Endothelial cell of hepatic sinusoid (primary cell): ENCODE data around the gene CEACAM6.

Experiments used
- in situ Hi-C: cut with HindIII; loops from 2 replicates; pipeline ENCODE4 v1.10.0; 2017; ENCODE audit warnings: low sequenced_read_pairs

CEACAM6 gene

DNA sequence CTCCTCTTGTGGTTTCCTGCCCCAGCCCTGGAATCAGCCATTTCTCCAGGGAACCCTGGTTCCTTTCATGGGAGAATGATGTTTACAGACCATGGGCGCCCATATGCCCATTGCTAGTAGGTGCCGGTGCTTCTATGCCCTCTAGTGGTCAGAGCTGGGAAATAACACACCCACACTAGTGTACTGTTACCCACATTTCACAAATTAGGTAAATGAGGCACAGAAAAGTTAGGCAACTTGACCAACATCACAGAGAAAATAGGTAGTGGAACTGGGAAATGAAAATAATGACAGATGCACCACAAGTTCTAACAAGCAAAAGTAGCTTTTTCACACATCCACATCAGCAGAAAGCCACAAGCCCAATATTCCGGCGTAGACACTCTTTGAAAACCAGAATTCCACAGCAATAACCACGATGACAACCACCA, 39.7 kb downstream of the CEACAM6 start:
- in situ Hi-C loops: no loop called here

GRCh38 chr19:41796362-41796761, 41.0 kb downstream of the CEACAM6 start, which contains the start of gene CEACAM3:
TSS of gene CEACAM3 (plus strand) at chr19:41796587. CDS start at chr19:41796678, 91 bp downstream.
- in situ Hi-C loops: no loop called here

- in situ Hi-C loops: no loop called here
These were observed 41.6 kb downstream of the CEACAM6 start for GRCh38 chr19:41796901-41797300.

DNA sequence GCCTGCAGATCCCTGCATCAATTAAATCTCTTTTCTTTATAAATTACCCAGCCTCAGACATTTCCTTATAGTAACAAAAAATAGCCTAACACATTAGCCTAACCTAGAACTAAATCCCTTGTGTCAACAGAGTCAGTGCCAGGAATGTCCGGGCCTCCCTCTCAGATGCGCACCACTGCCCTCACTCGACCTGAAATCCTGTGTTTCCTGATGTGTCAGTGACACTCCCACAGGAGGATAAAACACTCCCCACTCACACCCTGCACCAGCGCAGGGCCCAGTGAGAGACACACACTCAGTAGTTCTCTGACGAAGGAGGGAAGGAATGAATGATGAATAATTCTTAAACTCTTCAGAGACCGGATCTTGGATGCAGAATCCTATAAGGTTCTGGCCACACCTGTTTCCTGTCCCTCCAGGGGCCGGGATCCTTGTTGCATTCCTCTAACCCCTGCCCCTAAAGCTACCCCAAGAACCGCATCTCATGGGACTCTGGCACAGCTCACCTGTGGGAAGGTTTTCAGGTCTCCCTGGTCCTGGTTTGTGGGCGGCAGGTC, 44.2 kb downstream of the CEACAM6 start:
- in situ Hi-C loops: no loop called here

DNA sequence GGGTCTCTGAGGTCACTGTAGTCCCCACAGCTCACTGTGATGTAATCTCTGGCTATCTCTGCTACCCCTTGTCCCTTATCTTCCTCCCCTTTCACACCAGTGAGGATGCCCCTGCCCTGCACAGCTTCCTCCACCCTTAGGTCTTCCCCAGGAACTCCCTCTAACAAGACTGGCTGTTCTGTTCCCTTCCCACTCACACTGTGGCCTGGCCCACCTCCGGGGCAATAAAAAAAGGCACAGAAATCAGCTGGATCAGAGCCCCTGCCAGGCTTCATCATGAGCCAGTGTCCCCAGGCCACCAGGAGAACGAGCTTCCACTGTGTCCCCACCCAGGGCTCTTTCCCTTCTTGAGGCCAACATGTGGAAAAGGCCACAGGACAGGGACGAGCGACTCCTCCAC, 45.7 kb downstream of the CEACAM6 start:
- in situ Hi-C loops: no loop called here

DNA sequence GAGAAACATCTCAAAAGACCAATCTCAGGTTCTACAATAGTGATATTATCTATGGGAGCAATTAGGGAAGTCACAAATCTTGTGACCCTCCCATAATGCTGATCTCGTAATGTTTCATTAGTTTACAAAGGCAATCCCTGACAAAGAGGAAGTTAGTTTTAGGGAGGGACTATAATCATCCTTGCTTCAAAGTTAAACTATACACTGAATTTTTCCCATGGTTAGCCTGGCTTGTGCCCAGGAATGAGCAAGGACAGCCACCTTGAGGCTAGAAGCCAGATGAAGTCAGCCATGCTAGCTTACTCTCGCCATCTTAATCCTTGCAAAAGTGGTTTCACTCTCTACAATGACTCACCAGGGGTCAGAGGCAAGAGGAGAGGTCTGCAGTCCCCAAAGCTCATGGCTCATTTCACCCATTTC, 46.5 kb downstream of the CEACAM6 start:
- in situ Hi-C loops: no loop called here

DNA sequence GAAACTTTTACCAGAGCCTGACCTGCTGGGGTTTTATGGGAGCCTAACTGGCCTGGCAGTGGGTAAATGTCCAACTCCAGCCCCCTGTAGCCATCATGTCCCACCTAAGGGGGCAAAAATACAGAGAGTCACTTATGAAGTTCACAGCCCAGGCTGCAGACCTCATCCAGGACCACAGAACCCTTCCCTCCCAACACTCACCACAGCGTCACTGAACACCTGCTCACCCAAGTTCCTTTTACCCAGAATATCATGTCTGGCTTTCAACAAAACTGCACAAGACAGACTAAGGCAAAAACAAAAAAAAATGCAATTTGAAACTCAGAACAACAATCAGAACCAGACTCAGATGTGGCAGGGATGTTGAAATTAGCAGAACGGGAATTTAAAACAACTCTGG, 47.4 kb downstream of the CEACAM6 start:
- in situ Hi-C loops: no loop called here

GRCh38 chr19:41804336-41804735, 49.0 kb downstream of the CEACAM6 start:
- in situ Hi-C loops: no loop called here

GRCh38 chr19:41807176-41807575, 51.8 kb downstream of the CEACAM6 start:
- in situ Hi-C loops: no loop called here

DNA sequence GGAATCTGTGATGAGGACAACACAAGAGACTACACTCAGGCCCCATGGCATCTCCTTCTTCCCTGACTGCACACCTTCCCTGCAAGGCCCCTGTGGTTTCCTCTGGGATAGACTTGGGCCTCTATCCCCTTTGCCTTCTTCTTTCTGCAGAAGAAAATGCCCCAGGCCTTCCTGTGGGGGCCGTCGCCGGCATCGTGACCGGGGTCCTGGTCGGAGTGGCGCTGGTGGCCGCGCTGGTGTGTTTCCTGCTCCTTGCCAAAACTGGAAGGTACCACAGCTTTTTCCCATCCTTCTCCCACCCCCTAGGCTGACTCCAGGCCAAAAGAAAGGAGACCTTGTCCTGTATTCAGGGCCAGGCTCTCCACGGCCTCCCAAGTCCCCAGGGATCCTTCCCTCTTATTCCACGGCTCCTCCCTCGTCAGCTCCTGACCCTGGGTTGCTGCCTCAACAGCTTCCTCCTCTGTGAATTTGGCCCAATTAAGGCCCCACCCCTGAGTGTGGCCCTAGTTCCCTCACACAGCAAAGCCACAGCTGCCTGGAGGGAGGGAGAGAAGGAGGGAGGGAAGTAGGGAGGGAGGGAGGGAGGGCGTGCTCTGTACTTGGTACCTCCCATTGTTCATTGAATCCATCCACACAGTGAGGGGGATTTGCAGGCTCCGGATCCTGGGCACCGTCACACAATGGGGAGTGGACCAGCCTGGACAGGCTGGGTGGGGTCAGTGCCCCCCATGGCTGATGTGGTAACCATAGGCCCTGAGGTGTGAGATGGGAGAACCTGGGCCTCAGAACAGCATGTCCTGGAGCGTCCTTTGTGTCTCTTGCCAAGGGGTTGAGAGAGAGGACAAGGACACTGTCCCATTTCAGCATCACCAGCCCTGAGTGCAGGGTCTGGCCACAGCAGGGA, 53.6 kb downstream of the CEACAM6 start:
- in situ Hi-C loops: no loop called here

GRCh38 chr19:41810301-41810700, 55.0 kb downstream of the CEACAM6 start:
- in situ Hi-C loops: no loop called here

DNA sequence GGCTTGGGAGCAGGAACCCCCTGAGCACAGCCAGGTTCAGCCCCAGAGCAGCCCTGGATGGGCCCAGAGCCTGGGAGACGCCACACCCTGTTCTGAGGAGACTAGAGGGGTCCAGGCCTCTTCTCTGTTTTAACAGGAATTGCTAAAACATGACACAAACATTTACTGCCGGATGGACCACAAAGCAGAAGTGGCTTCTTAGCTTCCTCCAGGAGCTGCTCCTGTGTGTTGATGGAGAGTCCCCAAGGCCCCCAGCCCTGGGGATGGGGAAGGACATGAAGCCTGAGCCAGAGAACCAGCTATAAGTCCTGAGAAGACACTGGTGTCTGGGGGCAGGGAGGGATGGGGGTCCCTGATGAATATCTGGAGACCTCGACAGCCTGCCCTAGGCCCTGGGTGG, 55.7 kb downstream of the CEACAM6 start:
- in situ Hi-C loops: no loop called here

DNA sequence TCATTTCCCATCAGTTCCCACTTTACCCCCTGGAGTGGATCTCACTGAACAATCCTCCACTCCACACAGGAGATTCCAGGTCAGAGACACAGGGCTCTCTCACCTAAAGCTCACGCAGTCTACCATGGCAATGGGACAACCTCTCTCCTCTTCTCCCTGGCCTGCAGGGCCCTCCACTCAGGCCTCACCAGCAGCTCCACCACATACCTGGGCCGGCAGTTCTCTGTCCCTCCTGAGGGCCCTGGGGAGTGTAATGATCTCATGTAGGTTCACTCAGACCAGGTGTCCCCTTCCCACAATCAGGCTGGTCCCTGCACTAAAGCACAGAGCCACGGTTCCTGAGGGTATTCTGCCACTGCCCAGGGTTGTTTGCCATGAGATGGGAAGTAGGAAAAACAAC, 56.7 kb downstream of the CEACAM6 start:
- in situ Hi-C loops: no loop called here

- in situ Hi-C loops: no loop called here
These were observed 58.6 kb downstream of the CEACAM6 start for GRCh38 chr19:41813911-41814310.

DNA sequence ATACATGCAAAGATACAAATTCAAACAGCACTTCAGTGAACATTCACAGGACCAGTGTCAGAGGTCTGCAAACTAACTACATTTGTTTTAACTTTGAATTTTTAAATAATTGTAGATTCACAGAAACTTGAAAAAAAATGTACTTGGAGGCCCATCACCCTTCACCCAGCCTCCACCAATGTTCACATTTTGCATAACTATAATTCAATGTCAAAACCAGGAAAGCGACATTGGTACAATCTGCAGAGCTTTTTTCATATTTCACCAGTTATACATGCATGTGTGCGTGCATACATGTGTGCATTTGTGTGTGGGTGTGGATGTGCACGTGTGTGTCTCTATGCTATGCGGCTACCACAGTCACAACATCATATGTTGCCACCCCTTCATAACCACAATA, 60.0 kb downstream of the CEACAM6 start:
- in situ Hi-C loops: no loop called here

DNA sequence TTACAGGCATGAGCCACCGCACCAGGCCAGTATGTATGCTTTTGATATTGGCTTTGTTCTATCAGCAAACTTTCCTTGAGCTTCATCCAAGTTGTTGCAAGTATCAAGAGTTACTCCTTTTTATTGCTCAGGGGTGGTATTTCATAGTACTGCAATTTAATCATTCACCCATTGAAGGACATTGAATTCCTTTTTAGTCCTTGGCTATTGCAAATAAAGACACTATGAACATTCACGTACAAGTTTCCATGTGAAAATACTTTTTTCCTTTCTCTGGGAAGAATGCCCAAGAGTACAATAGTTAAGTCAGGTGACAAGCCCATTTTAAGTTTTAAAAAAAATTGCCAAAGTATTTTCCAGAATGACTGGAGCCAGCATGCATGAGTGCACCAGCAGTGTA, 61.4 kb downstream of the CEACAM6 start:
- in situ Hi-C loops: no loop called here

DNA sequence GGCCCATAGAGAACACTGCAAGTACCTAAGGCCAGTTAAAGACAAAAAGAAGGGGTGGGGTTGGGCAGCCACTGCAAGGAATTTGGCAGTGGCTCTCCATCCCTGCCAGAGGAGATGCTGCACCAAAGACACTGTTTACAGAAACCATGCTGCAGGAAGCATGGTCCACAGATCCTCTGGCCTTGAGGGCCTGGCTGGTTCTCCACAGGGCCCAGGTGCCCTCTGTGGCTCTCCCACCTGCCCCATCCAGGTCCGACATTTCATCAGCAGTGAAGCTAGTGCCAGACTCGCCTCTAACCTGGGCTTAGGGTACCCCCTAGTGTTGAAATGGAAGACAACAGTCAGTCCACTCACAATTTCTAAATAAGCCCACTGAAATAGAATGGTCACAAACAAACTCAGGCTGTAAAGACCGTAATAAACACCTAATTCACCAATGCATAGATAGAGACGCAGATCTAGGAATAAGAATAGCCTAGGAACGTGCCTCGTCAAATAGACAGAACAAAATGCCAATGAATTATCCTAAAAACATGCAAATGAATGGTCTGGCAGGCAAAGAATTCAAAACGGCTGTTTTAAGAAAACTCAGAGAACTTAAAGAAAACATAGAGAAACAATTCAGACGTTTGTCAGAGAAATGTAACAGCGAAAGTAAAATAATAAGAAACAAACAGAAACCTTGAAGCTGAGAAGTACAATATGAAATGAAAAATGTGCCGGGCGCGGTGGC, 65.8 kb downstream of the CEACAM6 start:
- in situ Hi-C loops: no loop called here
